LoVo (cell line): ENCODE results near the gene NCAPG2.
A peak's percentile ranks its signal among the peaks of the same experiment; 100 is the strongest.
"Not testable (repeated sequence)": the region's sequence is repeated elsewhere in the genome, so short reads cannot be mapped to it uniquely, and the experiment has no call there.

Source experiments
- DNase-seq: peaks from one replicate; pipeline ENCODE4 v3.0.0-alpha.2; 2016; ENCODE audit warnings: low spot score

NCAPG2 gene

GRCh38 chr7:158676171-158676840 lies 28.3 kb downstream of the NCAPG2 start:
- no peak for DNase-seq

- no peak for DNase-seq
Observed at GRCh38 chr7:158672975-158673374, 31.6 kb downstream of the NCAPG2 start.

GRCh38 chr7:158668086-158668485 lies 36.5 kb downstream of the NCAPG2 start:
- DNase-seq, result not testable (repeated sequence)

GRCh38 chr7:158666966-158667678 lies 37.5 kb downstream of the NCAPG2 start:
- not testable (repeated sequence) for DNase-seq

GRCh38 chr7:158666401-158666800 lies 38.2 kb downstream of the NCAPG2 start:
- DNase-seq, result no peak

- DNase-seq, result no peak
Observed at GRCh38 chr7:158664406-158664805, 40.2 kb downstream of the NCAPG2 start.

GRCh38 chr7:158663428-158663741 lies 41.2 kb downstream of the NCAPG2 start:
- no peak for DNase-seq

GRCh38 chr7:158662610-158663427 lies 41.8 kb downstream of the NCAPG2 start:
- no peak for DNase-seq

- DNase-seq, result no peak
Observed at GRCh38 chr7:158658475-158658874, 46.1 kb downstream of the NCAPG2 start.

GRCh38 chr7:158657189-158657746 lies 47.3 kb downstream of the NCAPG2 start:
- no peak for DNase-seq

- no peak for DNase-seq
Observed at GRCh38 chr7:158655931-158656441, 48.6 kb downstream of the NCAPG2 start.

GRCh38 chr7:158655507-158655906 lies 49.1 kb downstream of the NCAPG2 start:
- DNase-seq, result no peak

- DNase-seq, result no peak
Observed at GRCh38 chr7:158651968-158652565, 52.5 kb downstream of the NCAPG2 start.

GRCh38 chr7:158650821-158651225 lies 53.8 kb downstream of the NCAPG2 start:
- DNase-seq, result no peak

- DNase-seq, result peak; percentile 64
Observed at GRCh38 chr7:158649279-158649678, 55.3 kb downstream of the NCAPG2 start.

GRCh38 chr7:158648787-158649186 lies 55.8 kb downstream of the NCAPG2 start:
- no peak for DNase-seq

GRCh38 chr7:158648168-158648567 lies 56.4 kb downstream of the NCAPG2 start:
- DNase-seq, result no peak

GRCh38 chr7:158647475-158647792 lies 57.2 kb downstream of the NCAPG2 start:
- no peak for DNase-seq

- peak; percentile 15 for DNase-seq
Observed at GRCh38 chr7:158646766-158647474, 57.7 kb downstream of the NCAPG2 start.

- no peak for DNase-seq
Observed at GRCh38 chr7:158645842-158646241, 58.8 kb downstream of the NCAPG2 start.

GRCh38 chr7:158642149-158642548 lies 62.5 kb downstream of the NCAPG2 start:
- no peak for DNase-seq

GRCh38 chr7:158638001-158638400 lies 66.6 kb downstream of the NCAPG2 start:
- no peak for DNase-seq
